ENCODE results near the gene KRTAP19-2.
"Not testable (repeated sequence)": the region's sequence is repeated elsewhere in the genome, so short reads cannot be mapped to it uniquely, and the experiment has no call there.

KRTAP19-2 gene, protein sequence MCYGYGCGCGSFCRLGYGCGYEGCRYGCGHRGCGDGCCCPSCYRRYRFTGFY

GRCh38 chr21:30487336-30487735, at the start of gene KRTAP19-2:
Gene KRTAP19-2, minus strand, starts transcription at chr21:30487436. Its CDS starts 88 bp downstream, at chr21:30487348.
- DNase-seq (ENCODE audit: insufficient read length, low spot score): no peak
- no peak for TF ChIP-seq CTCF (IDR thresholded peaks at IDR 0.05; ENCODE audit: insufficient read depth, missing control alignments)
- FAIRE-seq: no peak

- DNase-seq (ENCODE audit: insufficient read length, low spot score): no peak
- no peak for TF ChIP-seq CTCF (IDR thresholded peaks at IDR 0.05; ENCODE audit: insufficient read depth, missing control alignments)
- no peak for FAIRE-seq
Observed at GRCh38 chr21:30518876-30519275, 31.6 kb upstream of the KRTAP19-2 start.

DNA sequence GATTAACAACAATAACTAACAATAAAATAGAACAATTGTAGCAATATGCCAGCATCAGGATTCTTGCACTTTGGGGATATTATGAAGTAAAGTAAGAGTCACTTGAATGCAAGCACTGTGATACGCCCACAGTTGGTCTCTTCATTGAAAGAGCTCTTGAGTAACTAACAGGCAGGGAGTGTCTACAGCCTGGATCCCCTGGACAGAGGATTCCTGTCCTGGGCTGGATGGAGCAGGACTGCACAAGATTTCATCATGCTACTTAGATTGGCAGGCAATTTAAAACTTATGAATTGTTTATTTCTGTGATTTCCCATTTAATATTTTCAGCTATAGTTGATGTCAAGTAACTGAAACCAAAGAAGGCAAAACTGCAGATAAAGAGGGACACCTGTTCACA, 28.4 kb upstream of the KRTAP19-2 start:
- DNase-seq (ENCODE audit: insufficient read length, low spot score) (no peak), FAIRE-seq (no peak)
- no peak for TF ChIP-seq CTCF (IDR thresholded peaks at IDR 0.05; ENCODE audit: insufficient read depth, missing control alignments)

GRCh38 chr21:30505621-30506205, 18.5 kb upstream of the KRTAP19-2 start:
- peak; percentile 22 for TF ChIP-seq CTCF (IDR thresholded peaks at IDR 0.05; ENCODE audit: insufficient read depth, missing control alignments)
- not testable (repeated sequence) for DNase-seq (ENCODE audit: insufficient read length, low spot score); FAIRE-seq

DNA sequence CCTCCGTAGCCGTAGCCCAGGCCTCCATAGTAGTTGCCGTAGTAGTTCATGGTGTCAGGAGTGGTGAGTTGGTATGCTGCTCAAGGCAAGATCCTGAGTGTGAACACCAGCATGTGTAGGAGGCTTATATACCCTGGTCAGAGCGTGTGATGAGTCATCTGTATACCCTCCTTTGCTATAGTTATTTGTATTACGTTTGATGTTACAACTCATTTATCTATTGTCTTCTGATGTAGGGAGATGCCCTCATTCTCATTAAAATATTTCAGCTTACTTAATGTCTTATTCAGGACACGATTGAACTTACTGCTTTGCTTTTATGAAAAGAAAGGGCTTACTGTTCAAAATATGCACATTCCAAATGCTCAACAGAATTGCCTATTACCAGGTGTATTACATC, 14.8 kb upstream of the KRTAP19-2 start, which contains the start of gene KRTAP19-5:
Gene KRTAP19-5 (minus strand): TSS at position 101 of the 400 bp plus-strand sequence. CDS start 51 bp downstream, at position 50.
- FAIRE-seq (no peak), DNase-seq (ENCODE audit: insufficient read length, low spot score) (no peak)
- no peak for TF ChIP-seq CTCF (IDR thresholded peaks at IDR 0.05; ENCODE audit: insufficient read depth, missing control alignments)

DNA sequence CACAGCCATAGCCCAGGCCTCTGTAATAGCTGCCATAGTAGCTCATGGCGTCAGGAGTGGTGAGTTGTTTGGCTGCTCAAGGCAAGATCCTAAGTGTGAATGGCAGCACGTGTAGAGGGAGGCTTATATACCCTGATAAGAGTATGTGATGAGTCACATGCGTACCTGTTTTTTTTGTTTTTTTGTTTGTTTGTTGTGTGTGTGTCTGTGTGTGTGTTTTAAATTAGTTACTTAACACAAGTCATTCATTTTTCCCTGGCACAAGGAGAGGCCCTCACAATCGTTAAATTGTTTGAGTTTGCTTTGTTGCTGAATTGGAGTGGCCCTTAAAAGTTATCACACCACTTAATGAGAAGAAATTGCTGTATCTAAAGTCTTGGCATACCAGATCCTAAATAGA, 9.8 kb upstream of the KRTAP19-2 start, which contains the start of gene KRTAP19-4:
Gene KRTAP19-4 (minus strand): TSS at position 101 of the 400 bp plus-strand sequence. CDS start 55 bp downstream, at position 46.
- no peak for TF ChIP-seq CTCF (IDR thresholded peaks at IDR 0.05; ENCODE audit: insufficient read depth, missing control alignments)
- FAIRE-seq: no peak
- no peak for DNase-seq (ENCODE audit: insufficient read length, low spot score)

DNA sequence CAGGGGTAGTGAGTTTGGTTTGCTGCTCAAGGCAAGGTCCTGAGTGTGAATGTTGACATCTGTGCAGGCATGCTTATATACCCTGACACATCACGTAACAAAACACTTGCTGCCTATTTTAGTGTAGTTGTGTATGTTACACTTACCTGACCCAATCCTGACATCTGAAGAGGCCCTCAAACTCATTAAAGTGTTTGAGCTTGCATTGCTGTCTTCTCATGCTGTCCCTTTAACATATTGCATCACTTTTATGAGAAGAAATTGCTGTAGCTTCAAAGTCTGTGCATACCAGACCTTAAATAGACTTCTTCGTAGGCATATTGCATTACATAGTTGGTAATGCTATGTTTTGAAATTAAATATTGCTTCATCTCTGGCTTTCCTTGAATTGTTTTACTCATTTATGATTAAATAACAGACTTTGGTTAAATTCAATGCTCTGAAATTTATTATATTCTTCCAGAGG, 4.8 kb upstream of the KRTAP19-2 start, which contains the start of gene KRTAP19-3:
Gene KRTAP19-3 (minus strand): TSS at position 51 of the 466 bp plus-strand sequence. CDS start 56 bp downstream, outside the sequence.
- TF ChIP-seq CTCF (IDR thresholded peaks at IDR 0.05; ENCODE audit: insufficient read depth, missing control alignments): no peak
- no peak for DNase-seq (ENCODE audit: insufficient read length, low spot score)
- FAIRE-seq: no peak

Measured in D721Med (cell line).